HG02870 (cell line): ENCODE data around the gene RBBP8.

Source experiments
- ATAC-seq: cut with Tn5 transposase; IDR thresholded peaks from one replicate; pipeline ENCODE4 v1.9.1; 2021; ENCODE audit warnings: mild to moderate bottlenecking, moderate library complexity; ENCODE audit not compliant: unreplicated experiment

RBBP8 gene

GRCh38 chr18:22988208-22988607 lies 55.1 kb downstream of the RBBP8 start:
- no peak for ATAC-seq

GRCh38 chr18:22998344-22998743 lies 65.2 kb downstream of the RBBP8 start:
- no peak for ATAC-seq

GRCh38 chr18:22999212-22999611 lies 66.1 kb downstream of the RBBP8 start:
- no peak for ATAC-seq

DNA sequence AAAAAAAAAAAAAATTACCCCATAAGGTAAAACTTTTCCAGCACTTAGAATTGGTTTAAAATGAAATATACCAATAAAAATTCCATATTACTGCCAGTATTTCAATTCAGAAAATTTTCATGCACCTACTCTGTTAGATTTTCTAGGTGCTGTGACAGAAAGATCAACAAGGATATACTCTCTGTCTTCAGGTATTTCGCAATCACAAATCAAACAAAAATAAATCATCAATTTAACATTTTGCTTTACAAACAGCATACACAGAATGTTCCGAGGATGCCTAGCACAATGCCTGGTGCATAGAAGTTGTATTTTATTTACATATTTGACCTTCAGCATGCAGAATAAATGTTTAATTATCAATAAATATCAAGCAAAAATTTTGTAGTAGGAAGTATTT lies 66.5 kb downstream of the RBBP8 start:
- no peak for ATAC-seq

GRCh38 chr18:23003289-23003688 lies 70.2 kb downstream of the RBBP8 start:
- ATAC-seq: no peak

GRCh38 chr18:23012249-23012648 lies 79.1 kb downstream of the RBBP8 start:
- no peak for ATAC-seq

DNA sequence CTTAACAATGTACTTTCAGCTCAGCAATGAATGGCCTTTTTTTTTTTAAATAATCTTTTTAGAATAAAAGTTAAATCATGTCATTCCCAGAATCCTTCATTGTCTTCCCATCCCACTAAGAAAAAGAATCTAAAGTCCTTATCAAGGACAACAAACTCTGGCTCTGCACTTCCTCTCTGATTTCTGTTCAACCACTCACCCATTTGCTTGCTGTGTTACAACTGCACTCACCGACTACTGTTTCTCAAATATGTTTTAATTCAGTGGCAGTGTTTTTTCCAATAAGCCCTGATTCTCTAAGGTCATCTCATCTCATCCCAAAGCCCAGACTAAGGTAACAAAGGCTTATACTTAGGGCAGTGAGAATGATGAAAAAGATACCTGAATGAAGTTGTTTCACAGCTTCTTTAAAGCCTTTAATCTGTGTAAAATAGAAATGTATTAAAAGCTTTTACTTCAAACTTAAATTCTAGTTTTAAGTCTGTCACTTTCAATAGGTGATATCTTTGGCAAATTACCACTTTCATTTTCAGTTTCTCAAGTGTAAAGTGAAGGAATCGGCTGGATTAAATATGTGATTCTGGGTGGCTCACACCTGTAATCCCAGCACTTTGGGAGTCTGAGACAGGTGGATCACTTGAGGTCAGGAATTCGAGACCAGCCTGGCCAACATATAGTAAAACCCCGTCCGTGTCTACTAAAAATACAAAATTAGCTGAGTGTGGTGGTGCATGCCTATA lies 87.6 kb downstream of the RBBP8 start:
- ATAC-seq: no peak

DNA sequence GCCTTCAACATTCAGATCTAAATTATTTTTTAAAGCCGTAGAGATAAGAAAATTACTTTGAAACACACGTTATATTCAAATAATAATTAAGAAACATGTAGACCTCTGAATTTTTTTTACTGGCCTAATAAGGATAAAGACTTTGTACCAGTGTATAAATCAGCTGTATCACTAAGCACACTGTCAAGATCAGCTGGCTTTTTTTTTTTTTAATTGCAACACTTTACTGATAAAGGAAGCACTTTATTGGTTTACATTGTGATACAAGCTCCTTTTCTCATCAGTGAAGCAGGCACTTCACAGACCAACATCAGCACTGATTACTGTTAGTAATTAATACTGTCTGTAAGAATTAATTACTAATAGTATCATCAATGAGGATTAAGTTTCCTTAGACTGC lies 88.5 kb downstream of the RBBP8 start:
- ATAC-seq: no peak

- no peak for ATAC-seq
Measured at GRCh38 chr18:23032030-23032582, 99.0 kb downstream of the RBBP8 start.

DNA sequence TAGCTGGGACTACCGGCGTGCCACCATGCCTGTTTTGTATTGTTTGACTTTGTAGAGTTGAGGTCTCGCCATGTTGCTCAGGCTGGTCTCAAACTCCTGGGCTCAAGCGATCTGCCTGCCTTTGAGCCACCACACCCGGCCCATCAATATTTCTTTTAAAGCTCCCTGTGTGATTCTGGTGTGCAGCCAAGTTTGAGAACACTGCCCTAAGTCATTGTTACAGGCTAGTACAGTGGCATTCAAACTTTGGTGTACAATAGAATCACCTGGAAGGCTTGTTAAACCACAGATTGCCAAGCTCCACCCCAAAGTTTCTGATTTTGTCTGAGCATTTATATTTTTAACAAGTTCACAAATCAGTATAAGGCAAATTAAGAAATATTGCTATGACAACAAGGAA lies 99.9 kb downstream of the RBBP8 start:
- no peak for ATAC-seq

DNA sequence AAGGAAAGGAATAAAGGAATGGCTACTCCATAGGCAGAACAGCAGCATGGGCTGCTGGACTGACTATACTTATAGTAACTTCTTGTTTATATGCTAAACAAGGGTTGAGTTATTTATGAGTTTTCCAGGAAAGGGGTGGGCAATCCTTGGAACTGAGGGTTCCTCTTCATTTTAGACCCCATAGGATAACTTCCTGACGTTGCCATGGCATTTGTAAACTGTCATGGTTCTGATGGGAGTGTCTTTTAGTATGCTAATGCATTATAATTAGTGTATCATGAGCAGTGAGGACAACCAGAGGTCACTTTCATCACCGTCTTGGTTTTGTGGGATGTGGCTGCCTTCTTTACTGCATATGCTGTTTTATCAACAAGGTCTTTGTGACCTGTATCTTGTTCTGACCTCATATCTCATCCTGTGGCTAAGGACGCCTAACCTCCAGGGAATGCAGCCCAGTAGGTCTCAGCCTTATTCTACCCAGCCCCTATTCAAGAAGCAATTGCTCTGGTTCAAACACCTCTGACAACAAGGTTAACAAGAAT lies 103.6 kb downstream of the RBBP8 start:
- no peak for ATAC-seq

- ATAC-seq: no peak
Measured at GRCh38 chr18:23037646-23038045, 104.5 kb downstream of the RBBP8 start.

GRCh38 chr18:23038712-23039111 lies 105.6 kb downstream of the RBBP8 start:
- no peak for ATAC-seq

GRCh38 chr18:23042133-23042532 lies 109.0 kb downstream of the RBBP8 start:
- ATAC-seq: no peak

DNA sequence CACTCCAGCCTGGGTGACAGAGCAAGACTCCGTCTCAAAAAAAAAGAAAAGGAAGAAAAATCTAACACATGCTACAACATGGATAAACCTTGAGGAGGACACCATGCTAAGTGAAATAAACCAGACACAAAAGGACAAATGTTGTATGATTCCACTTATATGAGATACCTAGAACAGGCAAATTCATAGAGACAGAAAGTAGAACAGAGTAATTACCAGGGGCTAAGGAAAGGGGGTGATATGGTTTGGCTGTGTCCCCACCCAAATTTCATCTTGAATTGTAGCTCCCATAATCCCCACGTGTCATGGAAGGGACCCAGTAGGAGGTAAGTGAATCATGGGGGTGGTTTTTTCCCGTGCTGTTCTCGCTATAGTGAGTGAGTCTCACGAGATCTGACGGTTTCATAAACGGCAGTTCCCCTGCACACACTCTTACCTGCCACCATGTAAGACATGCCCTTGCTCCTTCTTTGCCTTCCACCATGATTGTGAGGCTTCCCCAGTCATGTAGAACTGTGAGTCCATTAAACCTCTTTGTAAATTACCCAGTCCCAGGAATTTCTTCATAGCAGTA lies 110.8 kb downstream of the RBBP8 start:
- no peak for ATAC-seq

DNA sequence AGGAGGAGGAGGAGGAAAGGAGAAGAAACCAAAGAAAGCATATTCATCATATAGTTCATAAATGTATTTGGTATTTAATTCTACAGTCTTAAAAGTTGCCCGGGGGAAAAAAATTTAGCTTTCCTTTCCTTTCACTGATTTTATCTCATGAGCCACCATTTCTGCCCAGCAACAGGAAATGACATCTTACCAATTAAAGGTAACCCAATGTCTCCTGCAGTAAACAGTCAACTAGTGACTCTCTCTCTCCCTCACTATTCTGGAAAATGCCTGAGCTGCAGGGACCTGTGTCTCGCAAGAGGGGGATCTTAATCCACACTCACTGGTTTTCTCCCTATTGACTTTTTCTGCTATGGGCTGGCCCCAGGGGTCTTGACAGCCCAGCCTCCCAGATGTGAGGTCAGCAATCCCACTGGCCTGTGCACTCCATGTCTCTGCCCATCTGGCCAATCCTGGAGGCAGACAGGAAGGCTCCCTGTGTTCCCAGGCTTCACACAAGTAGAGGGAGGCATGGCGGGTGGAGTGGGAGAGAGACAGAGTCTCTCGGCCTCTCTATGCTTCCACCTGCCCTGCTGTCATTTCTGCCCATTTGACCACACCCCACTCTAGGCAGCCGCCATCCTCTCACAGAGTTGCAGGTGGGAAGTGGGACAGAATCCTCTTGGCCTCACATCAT lies 116.7 kb downstream of the RBBP8 start:
- no peak for ATAC-seq

GRCh38 chr18:23053776-23054457 lies 120.8 kb downstream of the RBBP8 start:
- ATAC-seq: no peak

DNA sequence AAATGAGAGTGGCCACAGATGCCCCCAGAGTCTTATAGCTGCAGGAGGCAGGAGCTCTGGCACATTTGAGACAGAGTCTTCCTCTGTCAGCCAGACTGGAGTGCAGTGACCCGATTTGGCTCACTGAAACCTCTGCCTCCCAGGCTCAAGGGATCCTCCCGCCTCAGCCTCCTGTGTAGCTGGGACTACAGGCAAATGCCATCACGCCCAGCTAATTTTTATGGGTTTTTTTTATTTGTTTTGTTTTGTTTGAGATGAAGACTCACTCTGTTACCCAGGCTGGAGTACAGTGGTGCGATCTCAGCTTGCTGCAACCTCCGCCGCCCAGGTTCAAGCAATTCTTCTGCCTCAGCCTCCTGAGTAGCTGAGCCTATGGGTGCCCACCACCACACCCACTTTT lies 121.4 kb downstream of the RBBP8 start:
- ATAC-seq: no peak

DNA sequence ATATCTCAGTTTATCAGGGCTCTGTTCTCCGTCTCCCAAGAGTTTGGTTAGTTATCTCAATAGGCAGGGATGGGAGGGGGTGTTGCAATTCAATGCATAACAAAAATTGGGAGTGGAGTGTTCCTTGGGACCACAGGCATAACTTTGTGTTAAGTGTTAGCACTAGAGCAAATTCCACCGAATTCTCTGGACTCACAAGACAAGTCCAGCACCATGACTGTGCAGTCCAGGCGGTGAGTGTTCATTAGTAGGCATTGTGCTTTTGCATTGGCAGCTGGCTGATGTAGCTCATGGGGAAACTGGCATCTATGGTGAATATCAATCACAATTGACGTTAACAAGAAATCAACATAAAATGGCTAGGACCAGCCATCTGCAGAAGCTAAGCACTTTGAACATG lies 123.2 kb downstream of the RBBP8 start:
- ATAC-seq: no peak

DNA sequence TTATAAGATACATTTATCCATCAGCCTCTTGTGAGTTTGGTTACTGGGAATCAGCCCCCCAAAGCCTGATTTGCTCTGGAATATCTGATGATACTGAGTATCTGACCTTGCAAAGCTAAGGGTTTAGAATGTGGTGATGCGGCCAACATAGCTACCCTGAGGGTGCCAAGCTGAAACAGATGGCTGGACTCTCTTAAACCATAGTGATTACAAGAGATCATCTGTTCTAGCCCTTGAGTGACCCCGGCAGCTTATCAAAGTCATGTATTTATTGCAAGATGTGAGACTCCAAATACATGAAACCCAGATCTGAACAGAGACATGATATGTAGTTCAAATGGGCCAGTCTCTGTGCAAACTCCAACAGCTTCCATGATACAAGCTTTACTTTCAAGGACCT lies 124.0 kb downstream of the RBBP8 start:
- ATAC-seq: no peak

GRCh38 chr18:23058746-23059415 lies 125.8 kb downstream of the RBBP8 start:
- ATAC-seq: no peak
